Measurements from ENCODE around the gene TRIP13.
"Not testable (repeated sequence)": the region's sequence is repeated elsewhere in the genome, so short reads cannot be mapped to it uniquely, and the experiment has no call there.

TRIP13 gene

DNA sequence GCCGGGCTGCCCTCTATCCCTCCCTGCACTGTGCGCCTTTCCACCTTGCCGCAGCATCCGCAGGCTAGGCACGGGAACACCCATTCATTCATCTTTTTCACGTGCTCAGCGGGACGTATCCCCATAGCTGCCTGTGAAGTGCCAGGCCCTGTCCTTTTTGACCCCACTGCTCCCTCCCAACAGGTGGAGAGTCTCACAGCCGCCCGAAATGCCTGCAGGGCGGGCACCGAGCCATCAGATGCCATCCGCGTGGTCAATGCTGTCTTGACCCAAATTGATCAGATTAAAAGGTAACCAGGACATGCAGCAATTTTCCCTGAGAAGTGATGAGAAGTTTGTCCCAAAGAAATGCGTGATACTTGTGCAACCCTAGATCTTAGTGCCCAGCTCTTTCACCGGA is 15.5 kb downstream of the TRIP13 start:
- H3K9ac ChIP-seq (ENCODE audit: low read depth, low read length): no peak overlapping the region
- H3K4me2 ChIP-seq (ENCODE audit: low read length): no peak overlapping the region
- no peaks in the 10 kb centered on the region for H3K4me1 ChIP-seq (ENCODE audit: control insufficient read depth, insufficient read depth, low read length)
- H3K27me3 ChIP-seq (ENCODE audit: control insufficient read depth, insufficient read depth, low read length): no peaks in the 10 kb centered on the region
- H3K4me3 ChIP-seq (ENCODE audit: low read length): no peak overlapping the region
- H3K36me3 ChIP-seq (ENCODE audit: insufficient read depth, low read length): peaks cover 30% of the 10 kb centered on the region
- no peaks in the 10 kb centered on the region for H3K9me3 ChIP-seq (replicated peaks; ENCODE audit: low read length)

DNA sequence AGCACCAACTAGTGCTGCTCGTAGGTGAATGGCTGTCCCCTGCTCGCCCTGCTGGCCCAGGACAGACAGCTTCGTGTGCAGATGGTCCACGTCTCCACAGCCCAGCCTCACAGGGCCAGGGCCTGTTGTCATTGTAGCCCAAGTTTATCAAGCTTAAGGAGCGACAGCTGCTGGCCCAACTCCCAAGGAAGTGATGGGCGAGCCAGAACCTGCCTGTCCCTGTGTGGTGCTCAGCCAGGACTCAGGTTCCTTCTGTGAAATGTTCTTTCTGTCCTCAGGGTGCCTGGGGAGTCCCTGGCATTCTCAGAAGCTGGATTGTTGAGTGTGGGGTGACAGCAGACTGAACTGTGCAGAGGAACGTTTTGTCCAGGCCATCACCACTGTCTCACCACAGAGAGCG is 16.4 kb downstream of the TRIP13 start:
- H3K9ac ChIP-seq (ENCODE audit: low read depth, low read length): no peak overlapping the region

DNA sequence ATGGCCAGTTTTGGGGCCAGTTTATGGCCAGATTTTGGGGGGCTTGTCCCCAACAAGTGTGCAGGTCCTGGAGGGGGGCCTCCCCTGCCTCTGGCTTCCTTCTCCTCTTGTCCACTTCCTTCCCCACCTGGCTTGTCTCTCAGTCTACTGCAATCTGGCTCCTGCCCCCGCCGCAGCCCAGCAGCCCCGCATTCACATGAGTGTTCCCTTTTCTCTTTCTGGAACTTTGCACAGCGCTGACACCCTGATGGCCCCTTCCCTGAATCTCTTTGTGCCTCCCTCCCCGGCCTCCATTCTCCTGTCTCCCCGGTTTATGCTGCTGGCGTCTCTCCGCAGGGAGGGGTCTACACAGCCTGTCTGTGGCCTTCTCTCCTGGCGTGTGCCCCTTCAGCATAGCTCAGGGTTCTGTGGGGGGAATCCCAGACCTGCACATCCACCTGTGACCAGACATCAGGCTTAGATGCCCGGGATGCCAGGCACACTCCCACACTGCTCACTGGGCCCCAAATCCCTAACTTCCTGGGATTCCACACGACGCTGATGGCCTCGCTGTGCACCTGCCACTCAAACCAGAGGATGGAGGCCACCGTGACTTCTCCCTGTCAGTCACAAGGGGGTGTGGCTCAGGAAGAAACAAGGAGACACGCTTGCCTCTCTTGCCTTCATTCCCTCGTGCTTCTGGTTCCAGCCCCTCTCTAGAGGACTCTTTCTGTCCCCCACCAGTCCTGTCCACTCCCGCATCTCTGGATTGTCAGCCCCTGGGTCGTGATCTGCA is 17.5 kb downstream of the TRIP13 start:
- Histone ChIP-seq H3K4me1 (ENCODE audit: control insufficient read depth, insufficient read depth, low read length) (no peaks in the 10 kb centered on the region), H3K4me3 (ENCODE audit: low read length) (no peak overlapping the region), H3K9me3 (replicated peaks; ENCODE audit: low read length) (no peaks in the 10 kb centered on the region), H3K27me3 (ENCODE audit: control insufficient read depth, insufficient read depth, low read length) (no peaks in the 10 kb centered on the region), H3K9ac (ENCODE audit: low read depth, low read length) (no peak overlapping the region), H3K36me3 (ENCODE audit: insufficient read depth, low read length) (peaks cover 39% of the 10 kb centered on the region), H3K4me2 (ENCODE audit: low read length) (no peak overlapping the region)

More for the DNA sequence above, 16.4 kb downstream of the TRIP13 start:
- Histone ChIP-seq H3K27me3 (ENCODE audit: control insufficient read depth, insufficient read depth, low read length) (no peaks in the 10 kb centered on the region), H3K4me1 (ENCODE audit: control insufficient read depth, insufficient read depth, low read length) (no peaks in the 10 kb centered on the region), H3K4me2 (ENCODE audit: low read length) (no peak overlapping the region), H3K4me3 (ENCODE audit: low read length) (no peak overlapping the region), H3K36me3 (ENCODE audit: insufficient read depth, low read length) (peaks cover 32% of the 10 kb centered on the region), H3K9me3 (replicated peaks; ENCODE audit: low read length) (no peaks in the 10 kb centered on the region)

DNA sequence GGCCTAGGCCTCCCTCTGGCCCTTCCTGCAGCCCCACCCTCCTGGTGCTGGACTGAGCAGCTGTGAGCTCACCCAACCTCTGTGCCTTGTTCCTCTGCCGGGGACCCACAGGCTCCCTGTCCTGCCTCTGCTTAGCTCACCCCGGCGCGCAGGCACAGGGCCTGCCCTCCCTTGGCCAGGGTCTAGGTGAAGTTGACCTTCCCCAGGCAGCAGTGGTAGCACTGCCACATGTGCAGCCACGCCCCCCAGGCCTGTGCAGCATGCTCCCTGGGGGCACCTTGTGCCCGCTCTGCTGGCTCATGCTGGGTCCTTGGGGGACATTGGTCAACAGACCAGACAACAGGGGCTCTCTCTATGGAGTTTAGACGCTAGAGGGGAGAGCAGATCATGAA is 18.1 kb downstream of the TRIP13 start:
- Histone ChIP-seq H3K9ac (ENCODE audit: low read depth, low read length) (no peak overlapping the region), H3K4me2 (ENCODE audit: low read length) (no peak overlapping the region), H3K36me3 (ENCODE audit: insufficient read depth, low read length) (peaks cover 37% of the 10 kb centered on the region), H3K4me1 (ENCODE audit: control insufficient read depth, insufficient read depth, low read length) (no peaks in the 10 kb centered on the region), H3K27me3 (ENCODE audit: control insufficient read depth, insufficient read depth, low read length) (no peaks in the 10 kb centered on the region), H3K9me3 (replicated peaks; ENCODE audit: low read length) (no peaks in the 10 kb centered on the region), H3K4me3 (ENCODE audit: low read length) (no peak overlapping the region)

DNA sequence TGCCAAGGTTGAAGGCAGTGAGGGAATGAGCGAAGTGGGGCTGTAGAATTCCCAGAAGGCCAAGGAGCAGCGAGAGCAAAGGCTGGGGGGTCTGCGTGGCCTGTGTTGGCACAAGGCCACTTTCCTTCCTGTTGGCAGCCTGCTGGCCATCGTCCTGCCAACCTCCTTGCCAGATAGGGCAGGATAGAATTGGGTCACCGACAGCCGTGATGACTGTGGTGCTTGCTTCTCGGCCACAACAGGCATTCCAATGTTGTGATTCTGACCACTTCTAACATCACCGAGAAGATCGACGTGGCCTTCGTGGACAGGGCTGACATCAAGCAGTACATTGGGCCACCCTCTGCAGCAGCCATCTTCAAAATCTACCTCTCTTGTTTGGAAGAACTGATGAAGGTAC is 18.9 kb downstream of the TRIP13 start:
- Histone ChIP-seq H3K4me1 (ENCODE audit: control insufficient read depth, insufficient read depth, low read length) (no peaks in the 10 kb centered on the region), H3K9ac (ENCODE audit: low read depth, low read length) (no peak overlapping the region), H3K4me3 (ENCODE audit: low read length) (no peak overlapping the region), H3K36me3 (ENCODE audit: insufficient read depth, low read length) (peaks cover 37% of the 10 kb centered on the region), H3K4me2 (ENCODE audit: low read length) (no peak overlapping the region), H3K27me3 (ENCODE audit: control insufficient read depth, insufficient read depth, low read length) (no peaks in the 10 kb centered on the region), H3K9me3 (replicated peaks; ENCODE audit: low read length) (no peaks in the 10 kb centered on the region)

DNA sequence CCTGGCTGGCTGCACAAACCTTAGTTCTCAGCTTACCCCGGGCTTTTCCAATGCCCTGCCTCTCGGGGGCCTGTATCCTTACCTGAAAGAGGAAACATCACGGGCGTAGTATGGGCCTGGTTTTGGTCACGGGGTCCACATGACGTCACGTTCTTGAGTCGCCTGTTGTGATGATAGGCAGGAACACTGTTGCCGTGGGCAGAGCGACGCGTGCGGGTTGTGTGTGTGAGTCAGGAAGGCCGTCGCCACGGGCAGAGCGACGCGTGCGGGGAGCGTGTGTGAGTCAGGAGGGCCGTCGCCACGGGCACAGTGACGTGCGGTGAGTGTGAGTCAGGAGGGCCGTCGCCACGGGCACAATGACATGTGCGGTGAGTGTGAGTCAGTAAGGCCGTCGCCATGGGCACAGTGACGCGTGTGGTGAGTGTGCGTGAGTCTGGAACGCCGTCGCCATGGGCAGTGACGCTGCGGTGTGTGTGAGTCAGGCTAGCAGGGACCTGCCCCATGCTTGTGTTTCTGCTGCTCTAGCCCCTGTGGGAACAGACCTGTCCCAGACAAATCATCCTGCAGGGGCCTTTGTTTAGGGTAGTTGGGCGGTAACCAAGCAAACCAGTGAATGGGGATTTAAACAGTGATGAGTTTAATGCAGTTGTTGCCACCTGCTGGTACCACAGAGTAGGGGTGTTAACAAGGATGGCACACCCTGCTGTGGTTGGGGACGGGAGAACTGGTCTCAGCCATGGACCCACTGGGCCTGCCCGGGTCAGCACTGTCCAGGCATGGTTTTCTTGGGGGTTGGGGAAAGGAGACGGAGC is 19.8 kb downstream of the TRIP13 start:
- H3K27me3 ChIP-seq (ENCODE audit: control insufficient read depth, insufficient read depth, low read length): no peaks in the 10 kb centered on the region
- H3K4me1 ChIP-seq (ENCODE audit: control insufficient read depth, insufficient read depth, low read length): no peaks in the 10 kb centered on the region
- H3K4me2 ChIP-seq (ENCODE audit: low read length): no peak overlapping the region
- no peak overlapping the region for H3K4me3 ChIP-seq (ENCODE audit: low read length)
- H3K9me3 ChIP-seq (replicated peaks; ENCODE audit: low read length): no peaks in the 10 kb centered on the region
- H3K9ac ChIP-seq (ENCODE audit: low read depth, low read length): no peak overlapping the region
- peaks cover 33% of the 10 kb centered on the region for H3K36me3 ChIP-seq (ENCODE audit: insufficient read depth, low read length)

DNA sequence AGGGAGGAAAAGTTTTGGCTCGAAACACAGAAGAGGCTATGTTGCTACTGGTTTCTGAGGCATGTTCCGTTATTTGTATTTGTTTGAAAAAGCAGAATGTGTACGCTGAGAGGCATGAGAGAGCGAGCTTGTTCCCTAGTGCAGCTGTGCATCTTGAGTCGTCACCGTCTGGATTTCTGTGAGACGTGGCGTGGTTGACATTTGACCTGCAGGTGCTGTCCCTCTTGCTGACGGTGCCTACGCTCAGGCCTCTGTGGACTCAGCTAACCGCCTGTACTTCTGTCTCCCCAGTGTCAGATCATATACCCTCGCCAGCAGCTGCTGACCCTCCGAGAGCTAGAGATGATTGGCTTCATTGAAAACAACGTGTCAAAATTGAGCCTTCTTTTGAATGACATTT is 21.5 kb downstream of the TRIP13 start:
- H3K4me3 ChIP-seq (ENCODE audit: low read length): no peak overlapping the region
- no peak overlapping the region for H3K9ac ChIP-seq (ENCODE audit: low read depth, low read length)
- H3K4me2 ChIP-seq (ENCODE audit: low read length): no peak overlapping the region
- peaks cover 24% of the 10 kb centered on the region for H3K36me3 ChIP-seq (ENCODE audit: insufficient read depth, low read length)
- H3K9me3 ChIP-seq (replicated peaks; ENCODE audit: low read length): no peaks in the 10 kb centered on the region
- H3K4me1 ChIP-seq (ENCODE audit: control insufficient read depth, insufficient read depth, low read length): no peaks in the 10 kb centered on the region
- no peaks in the 10 kb centered on the region for H3K27me3 ChIP-seq (ENCODE audit: control insufficient read depth, insufficient read depth, low read length)

DNA sequence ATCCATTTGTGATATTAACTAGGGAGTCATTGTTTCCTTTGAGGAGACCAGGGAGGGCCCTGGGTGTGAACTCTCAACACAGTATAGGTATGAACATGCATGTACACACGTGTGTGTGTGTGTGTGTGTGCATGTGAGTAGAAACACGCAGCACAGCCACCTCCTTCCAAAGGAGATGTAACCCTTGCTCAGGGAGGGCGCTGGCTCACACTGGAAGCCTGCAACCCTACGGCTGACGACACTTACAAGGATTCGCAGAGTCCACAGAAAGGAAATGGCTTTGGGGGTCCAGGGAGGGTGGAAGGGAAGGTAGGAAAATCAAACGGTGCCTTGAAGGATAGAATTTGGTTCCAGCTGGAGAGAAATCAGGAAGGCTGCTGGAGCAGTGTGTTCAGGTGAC is 21.9 kb downstream of the TRIP13 start:
- Histone ChIP-seq H3K4me2 (ENCODE audit: low read length) (no peak overlapping the region), H3K36me3 (ENCODE audit: insufficient read depth, low read length) (peaks cover 24% of the 10 kb centered on the region), H3K27me3 (ENCODE audit: control insufficient read depth, insufficient read depth, low read length) (no peaks in the 10 kb centered on the region), H3K9ac (ENCODE audit: low read depth, low read length) (no peak overlapping the region), H3K9me3 (replicated peaks; ENCODE audit: low read length) (no peaks in the 10 kb centered on the region), H3K4me1 (ENCODE audit: control insufficient read depth, insufficient read depth, low read length) (no peaks in the 10 kb centered on the region), H3K4me3 (ENCODE audit: low read length) (no peak overlapping the region)

DNA sequence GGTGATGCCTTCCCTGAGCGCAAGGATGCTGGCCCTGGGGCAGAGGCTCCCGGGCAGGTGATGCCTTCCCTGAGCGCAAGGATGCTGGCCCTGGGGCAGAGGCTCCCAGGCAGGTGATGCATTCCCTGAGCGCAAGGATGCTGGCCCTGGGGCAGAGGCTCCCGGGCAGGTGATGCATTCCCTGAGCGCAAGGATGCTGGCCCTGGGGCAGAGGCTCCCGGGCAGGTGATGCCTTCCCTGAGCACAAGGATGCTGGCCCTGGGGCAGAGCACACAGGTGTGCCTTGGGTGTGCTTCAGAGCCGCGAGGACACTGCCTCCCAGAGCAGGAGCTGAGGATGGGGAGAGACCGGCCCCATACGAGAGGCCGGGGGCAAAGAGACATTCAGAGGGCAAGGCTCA is 22.7 kb downstream of the TRIP13 start:
- not testable (repeated sequence) for H3K9ac ChIP-seq (ENCODE audit: low read depth, low read length); H3K4me3 ChIP-seq (ENCODE audit: low read length); H3K4me1 ChIP-seq (ENCODE audit: control insufficient read depth, insufficient read depth, low read length); H3K9me3 ChIP-seq (replicated peaks; ENCODE audit: low read length); H3K4me2 ChIP-seq (ENCODE audit: low read length); H3K27me3 ChIP-seq (ENCODE audit: control insufficient read depth, insufficient read depth, low read length)
- H3K36me3 ChIP-seq (ENCODE audit: insufficient read depth, low read length): peaks cover 21% of the 10 kb centered on the region

DNA sequence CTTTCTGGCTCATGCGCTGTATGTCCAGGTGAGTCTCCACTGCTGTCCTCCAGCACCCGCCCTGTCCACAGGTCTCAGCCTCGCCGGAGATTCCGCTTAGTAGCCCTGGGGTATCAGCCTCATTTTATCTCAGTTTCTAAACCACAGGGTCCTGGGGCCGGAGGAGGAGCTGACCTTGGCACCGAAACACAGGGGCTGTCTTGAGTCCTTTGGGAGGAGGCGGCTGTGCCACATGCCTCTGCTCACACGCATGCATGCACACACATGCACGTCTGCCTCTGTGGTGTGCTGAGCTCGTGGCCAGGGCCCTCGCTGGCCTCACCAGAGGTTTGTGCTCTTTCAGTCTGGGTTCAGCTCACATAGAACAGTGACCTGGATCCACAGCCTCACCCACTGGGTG is 23.3 kb downstream of the TRIP13 start:
- no peak overlapping the region for H3K9ac ChIP-seq (ENCODE audit: low read depth, low read length)
- H3K27me3 ChIP-seq (ENCODE audit: control insufficient read depth, insufficient read depth, low read length): no peaks in the 10 kb centered on the region
- no peaks in the 10 kb centered on the region for H3K4me1 ChIP-seq (ENCODE audit: control insufficient read depth, insufficient read depth, low read length)
- H3K9me3 ChIP-seq (replicated peaks; ENCODE audit: low read length): no peaks in the 10 kb centered on the region
- no peak overlapping the region for H3K4me3 ChIP-seq (ENCODE audit: low read length)
- no peak overlapping the region for H3K4me2 ChIP-seq (ENCODE audit: low read length)
- H3K36me3 ChIP-seq (ENCODE audit: insufficient read depth, low read length): peaks cover 17% of the 10 kb centered on the region

DNA sequence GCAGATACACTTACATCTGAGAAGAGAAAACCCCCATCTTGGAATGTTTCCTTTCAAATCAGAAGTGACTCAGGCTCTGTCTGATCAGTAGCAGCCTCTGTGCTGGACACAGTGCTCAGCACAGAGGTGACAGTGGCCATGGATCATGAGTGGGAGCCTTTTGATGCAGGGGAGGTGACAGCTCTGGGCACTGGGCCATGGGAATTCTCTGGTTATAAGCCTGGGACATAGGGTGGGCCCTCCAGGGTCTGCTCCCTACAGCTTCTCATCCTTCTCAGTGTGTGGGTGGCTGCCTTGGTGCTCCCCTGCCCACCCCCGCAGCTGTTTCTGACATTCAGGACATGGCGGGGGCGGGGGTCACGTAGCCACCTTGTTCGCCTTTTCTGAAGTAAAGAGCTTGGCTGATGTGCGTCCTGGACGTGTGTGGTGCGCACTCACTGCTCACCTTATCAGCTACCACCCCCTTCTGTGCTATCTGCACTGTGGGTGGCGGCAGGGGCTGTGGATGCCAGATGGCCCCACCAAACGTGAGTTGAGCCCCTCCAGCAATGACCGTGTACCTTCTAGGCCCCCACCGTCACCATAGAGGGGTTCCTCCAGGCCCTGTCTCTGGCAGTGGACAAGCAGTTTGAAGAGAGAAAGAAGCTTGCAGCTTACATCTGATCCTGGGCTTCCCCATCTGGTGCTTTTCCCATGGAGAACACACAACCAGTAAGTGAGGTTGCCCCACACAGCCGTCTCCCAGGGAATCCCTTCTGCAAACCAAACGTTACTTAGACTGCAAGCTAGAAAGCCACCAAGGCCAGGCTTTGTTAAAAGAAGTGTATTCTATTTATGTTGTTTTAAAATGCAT is 24.0 kb downstream of the TRIP13 start:
- no peak overlapping the region for H3K4me3 ChIP-seq (ENCODE audit: low read length)
- H3K4me1 ChIP-seq (ENCODE audit: control insufficient read depth, insufficient read depth, low read length): no peaks in the 10 kb centered on the region
- no peak overlapping the region for H3K9ac ChIP-seq (ENCODE audit: low read depth, low read length)
- H3K27me3 ChIP-seq (ENCODE audit: control insufficient read depth, insufficient read depth, low read length): no peaks in the 10 kb centered on the region
- H3K36me3 ChIP-seq (ENCODE audit: insufficient read depth, low read length): peaks cover 17% of the 10 kb centered on the region
- no peaks in the 10 kb centered on the region for H3K9me3 ChIP-seq (replicated peaks; ENCODE audit: low read length)
- H3K4me2 ChIP-seq (ENCODE audit: low read length): no peak overlapping the region

Measured in skeletal muscle satellite cell (primary cell).